ENCODE results near the gene PRR3.

PRR3 gene

DNA sequence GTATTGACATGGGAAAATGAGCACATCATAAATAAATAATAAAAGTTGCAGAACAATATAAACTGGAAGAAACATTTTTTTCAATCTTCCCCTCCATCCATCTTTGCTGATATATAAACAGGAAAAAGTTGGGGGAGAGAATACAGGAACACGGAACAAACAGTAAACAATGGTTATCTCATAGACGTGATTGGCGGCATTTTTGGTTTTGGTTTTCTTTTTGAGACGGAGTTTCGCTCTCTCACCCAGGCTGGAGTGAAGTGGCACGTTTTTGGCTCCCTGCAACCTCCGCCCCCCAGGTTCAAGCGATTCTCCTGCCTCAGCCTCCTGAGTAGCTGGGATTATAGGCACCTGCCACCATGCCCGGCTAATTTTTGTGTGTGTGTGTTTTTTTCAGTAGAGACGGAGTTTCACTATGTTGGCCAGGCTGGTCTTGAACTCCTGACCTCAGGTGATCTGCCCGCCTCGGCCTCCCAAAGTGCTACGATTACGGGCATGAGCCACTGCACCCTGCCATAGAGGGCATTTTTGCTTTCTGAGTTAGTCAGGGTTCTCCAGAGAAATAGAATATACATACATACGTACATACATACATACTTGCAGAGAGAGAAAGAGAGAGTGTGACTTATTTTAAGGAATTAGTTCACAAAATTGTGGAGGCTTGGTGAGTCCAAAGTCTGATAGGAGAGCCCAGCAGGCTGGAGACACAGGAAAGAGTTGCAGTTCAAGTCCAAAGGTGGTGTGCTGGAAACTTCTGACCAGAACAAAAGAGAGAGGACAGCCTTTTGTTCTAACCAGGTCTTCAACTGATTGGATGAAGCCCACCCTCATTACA is 23.4 kb upstream of the PRR3 start:
- DNase-seq (ENCODE audit: low read depth in 3 of 3, low spot score in 1 of 3): no peak

DNA sequence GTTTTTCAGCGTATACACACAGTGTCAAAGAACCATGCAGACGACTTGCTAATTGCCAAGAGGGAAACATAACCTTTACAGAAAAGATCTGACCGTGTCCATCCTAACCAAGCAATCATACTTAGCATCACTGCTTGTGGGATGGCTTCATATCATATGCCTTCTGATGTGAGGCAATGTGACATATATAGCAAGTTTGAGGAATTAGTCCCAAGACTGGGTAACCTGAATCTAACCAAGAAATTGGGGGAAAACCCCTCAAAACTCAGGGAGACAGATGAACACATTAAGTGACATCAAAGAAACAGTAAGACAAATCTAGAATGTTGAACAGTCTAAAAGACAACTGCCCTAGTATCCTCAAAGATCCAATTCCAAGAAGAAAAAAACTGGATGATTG is 19.2 kb upstream of the PRR3 start:
- DNase-seq (ENCODE audit: low read depth in 3 of 3, low spot score in 1 of 3): no peak

DNA sequence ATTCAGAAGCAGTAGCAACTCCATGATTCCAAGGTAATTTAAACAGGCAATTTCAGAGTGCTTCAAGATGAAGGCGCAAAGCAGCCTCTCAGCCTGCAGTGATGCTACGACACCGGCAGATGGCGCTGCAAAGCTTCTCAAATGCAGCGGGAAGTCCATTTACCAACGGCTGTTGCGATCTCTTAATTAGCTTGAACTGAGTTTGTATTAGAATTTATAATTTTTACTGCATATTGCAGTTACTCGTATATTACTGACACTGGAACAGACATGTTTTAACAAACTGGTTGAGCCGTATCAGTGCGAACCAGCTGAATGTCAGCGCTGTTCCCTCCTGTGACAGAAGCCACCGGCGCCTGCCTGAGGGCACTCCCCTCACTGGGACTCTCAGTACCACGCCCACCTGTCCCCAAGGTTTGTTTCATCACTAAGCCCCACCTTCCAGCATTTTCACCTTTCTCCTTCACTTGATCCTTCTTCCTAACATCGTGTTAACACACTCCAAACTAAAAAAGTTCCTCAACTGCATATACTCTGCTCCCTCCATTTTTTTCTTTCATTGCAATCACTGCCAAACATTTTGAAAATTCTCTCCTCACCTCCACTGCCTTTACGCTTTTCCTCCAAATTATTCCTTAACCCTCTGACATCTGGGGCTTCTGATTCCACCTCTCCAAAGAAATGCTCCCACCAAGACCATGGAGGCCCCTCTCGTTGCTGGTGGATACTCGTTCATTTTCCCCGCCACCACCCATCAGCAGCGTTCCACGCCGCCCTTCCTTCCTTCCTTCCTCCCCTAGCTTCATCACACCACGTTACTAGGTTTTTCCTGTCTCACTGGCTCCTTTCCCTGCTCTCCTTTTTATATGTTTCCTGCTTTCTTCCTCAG is 15.3 kb upstream of the PRR3 start:
- DNase-seq (ENCODE audit: low read depth in 3 of 3, low spot score in 1 of 3): peak; percentile 62 to 68 (median 67)

DNA sequence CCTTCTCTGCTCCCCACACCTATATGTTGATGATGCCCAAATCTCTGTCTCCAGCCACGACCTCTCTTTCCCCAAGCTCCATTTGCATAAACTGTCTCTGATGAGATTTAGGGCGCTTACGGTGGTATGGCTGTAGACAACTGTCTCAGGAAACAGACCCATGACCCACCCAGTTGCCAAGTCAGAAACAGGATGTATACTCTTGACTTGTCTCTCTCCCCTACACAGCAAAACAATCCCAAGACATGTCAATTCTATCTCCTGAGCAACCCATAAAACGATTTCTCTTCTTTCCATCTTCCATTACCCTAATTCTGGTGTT is 14.7 kb upstream of the PRR3 start:
- DNase-seq (ENCODE audit: low read depth in 3 of 3, low spot score in 1 of 3): no peak

DNA sequence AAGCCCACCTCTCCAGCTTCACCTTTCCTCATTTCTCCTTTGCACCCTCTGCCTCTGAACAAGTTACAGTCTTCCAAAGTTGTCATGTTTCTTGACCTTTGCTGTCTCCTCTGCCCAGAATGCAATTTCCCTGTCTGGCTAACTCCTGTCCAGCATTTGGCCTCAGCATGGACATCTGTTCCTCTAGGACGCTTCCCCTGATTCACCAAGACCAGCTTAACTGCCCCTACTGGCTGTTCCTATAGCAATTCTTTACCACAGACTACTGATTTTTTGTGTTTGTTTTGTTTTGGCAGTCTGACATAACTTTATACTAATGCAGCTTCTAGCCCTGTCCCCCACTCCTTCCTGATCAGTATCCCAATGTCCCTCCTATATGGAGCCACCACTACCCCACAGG is 14.2 kb upstream of the PRR3 start:
- no peak for DNase-seq (ENCODE audit: low read depth in 3 of 3, low spot score in 1 of 3)

DNA sequence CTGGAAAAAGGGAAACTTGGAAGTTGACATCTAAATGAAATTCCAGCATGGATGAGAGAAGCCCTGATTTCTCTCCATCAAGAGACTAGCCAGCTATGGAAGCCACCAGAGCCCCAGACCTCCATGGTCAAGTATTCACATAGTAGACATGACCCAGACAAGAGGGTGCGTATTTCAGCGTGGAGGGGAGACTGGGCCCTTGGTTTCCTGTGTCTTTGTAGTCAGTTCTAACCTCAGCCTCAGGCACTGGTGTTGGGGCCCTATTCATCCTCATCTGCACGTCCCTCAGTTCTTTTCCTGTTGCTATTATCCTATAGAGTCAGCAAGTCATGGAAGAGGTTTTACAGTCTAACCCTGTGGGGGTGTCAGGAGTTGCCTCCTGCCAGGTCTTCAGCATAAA is 13.3 kb upstream of the PRR3 start:
- no peak for DNase-seq (ENCODE audit: low read depth in 3 of 3, low spot score in 1 of 3)

DNA sequence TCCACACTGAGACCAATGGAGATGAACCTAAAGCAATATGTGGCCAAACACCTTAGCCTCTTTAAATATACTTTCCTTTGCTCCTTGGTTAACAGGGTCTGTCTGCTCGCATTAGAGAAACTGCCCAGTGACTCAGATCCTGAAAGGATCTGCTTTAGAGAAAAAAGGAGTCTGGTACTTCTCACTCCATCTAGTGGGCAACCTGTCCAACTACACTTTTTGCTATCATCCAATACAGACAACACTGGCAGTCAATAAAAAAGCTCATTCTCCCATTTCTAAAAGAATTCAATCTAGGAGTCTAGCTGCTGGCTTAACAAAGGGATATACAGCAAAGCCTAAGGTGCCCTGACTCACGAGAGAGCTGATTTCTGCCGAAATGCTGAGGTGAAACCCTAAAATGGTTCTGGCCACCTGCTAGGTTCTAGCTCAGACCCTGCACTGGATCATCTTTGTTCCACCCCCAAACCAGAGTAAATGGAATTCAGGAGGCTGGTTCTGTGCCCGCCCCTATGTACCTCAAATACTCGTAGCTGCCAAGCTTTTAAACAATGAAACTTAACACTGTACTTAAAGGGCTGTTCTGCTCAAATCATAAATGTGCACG is 12.3 kb upstream of the PRR3 start:
- no peak for DNase-seq (ENCODE audit: low read depth in 3 of 3, low spot score in 1 of 3)

DNA sequence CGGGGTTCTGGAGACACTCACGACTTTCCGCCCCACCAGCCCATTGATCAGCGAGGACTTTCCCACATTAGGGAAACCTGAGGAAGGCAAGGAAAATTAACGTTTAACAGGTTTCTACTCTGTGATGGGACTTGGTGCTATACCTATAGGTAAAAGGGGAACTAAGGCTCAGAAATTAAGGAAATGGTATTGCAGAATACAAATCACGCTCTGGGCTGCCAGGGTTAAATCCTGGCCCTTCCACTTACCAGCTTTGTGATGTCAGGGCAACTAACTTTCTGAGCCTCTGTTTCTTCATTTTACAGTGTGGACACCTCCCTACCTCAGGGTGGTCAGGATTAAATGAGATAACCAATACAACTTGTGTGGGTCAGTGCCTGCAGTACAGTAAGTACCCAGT is 9.6 kb upstream of the PRR3 start:
- DNase-seq (ENCODE audit: low read depth in 3 of 3, low spot score in 1 of 3): no peak

DNA sequence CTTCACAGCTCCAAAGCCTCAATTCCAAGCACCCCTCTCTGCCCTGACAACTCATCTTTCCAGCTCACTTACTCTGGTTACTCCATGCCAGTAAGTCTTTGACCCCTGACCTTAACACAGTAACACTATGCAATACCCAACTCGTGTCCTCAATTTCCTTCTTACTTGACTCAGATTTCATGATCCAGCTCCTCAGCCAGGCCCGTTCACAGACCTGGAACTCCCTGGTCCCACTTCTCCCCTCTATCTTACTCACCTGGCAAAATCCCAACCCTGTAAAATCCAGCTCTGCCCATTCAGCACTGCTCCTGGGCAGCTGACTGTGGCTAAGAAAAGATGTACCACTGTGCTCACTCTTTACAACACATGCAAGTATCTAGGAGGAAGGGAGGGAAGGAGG is 8.7 kb upstream of the PRR3 start:
- no peak for DNase-seq (ENCODE audit: low read depth in 3 of 3, low spot score in 1 of 3)

DNA sequence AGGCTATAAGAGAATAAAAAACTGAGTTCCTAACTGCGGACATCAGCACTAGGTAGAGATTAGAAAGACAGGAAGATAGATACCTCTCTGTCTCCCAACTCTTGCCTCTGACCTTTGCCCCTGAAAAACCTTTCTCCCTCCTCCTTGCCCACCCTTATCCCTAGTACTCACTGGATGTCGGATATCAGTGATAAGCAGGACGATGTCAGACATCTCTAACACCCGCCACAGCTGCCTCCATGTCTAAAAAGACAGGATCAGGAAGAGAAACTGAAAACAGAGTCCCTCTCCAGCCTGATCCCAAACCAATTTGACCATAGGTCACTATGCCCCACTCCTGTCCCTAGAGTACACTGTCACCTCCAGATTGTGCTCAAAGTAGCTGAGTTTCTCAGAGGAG is 2.7 kb upstream of the PRR3 start:
- DNase-seq (ENCODE audit: low read depth in 3 of 3, low spot score in 1 of 3): no peak

DNA sequence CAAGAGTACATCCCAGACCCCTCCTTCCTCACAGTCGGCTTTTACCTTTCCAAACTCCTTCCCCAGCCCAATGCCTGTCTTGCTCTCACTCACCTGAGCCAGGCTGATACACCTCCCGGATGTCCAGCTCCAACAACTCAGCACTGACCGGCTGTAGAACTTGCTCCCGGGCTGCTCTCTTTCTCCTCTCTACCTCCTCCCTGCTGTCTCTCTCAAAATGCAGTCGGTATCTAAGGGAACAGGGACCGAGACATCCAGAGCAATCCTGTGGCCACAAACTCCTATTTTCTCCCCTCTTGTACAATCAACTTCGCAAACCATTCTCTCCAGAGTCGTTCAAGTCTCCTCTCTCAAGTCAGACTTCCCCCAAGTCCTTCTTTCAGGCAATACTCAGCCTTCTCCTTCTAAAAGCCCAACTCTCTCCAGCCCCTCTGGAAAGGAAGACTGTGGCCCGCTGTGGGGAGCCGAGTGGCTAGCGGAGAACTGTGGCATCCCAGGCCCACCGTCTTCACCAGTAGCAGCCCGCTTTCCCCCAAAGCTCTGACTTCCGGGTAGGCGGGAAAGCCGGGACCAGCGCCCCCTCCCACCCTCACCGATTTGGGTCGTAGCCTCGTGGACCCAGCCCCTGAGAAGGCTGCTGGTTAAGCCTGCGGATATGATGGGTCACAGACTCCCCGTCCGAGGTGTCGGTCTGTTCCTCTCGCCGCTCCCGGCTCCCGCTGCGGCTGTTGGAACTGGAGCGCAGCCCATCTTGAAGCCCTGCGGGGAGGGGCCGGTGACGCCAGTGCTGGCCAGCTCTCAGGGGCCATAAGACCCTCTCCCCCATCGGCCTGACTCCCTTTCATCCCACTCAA is 1.9 kb upstream of the PRR3 start:
- no peak for DNase-seq (ENCODE audit: low read depth in 3 of 3, low spot score in 1 of 3)

DNA sequence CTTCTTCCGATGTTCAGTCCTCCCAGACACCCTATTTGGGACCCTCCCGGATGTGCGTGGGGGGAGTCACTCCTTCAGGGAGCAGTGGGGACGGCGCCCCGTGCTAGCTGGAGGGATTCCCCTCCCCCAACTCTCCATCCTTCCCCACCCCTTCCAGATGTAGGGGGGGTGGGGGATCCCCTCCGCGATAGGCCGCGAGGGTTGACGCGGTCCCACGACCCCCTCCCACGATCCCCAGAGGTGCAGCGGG is 1.4 kb upstream of the PRR3 start:
- no peak for DNase-seq (ENCODE audit: low read depth in 3 of 3, low spot score in 1 of 3)

DNA sequence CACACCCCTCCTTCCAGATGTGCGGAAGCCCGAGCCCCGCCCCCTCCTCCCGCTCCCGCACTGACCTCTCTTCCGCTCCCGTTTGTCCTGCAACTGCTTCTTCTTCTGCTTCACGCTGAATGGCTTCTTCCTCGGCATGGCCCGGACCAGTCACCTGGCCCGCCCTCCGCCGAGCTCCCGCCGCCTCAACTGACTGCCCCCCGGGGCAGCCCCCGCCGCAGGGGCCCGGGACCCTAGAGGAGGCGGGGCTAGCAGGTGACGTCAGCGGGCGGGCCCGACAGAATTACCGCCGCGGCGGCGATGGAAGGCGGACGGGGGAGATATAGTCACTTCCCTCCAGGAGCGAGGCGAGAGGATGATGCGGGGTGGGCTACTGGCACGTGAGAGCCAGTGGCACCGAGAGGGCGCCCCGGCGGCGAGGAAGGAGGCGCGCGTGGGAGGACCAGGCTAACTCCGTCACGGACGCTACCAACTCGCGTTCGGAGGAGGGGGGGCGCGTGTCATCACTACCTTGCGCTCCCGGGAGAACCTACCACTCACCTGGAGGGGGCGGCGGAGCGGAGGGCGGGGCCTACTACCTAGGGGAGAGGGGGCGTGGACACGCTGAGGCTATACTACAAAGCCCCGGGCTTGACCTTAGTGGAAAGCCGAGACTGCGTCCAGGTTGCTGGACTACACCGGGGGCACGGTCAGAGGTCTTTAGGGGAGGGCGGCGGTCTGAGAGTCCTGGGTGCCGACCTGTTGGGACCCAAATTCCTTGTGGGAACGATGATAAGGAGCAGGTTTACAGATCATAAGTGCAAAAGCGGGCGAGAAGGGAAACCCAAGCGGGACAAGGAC is 809 bp upstream of the PRR3 start, which contains the start of gene GNL1:
GNL1 (minus strand) TSS at position 424 of the 840 bp plus-strand sequence; CDS start at position 138, 286 bp downstream.
- DNase-seq (ENCODE audit: low read depth in 3 of 3, low spot score in 1 of 3): peak; percentile 97 to 98 (median 98)

DNA sequence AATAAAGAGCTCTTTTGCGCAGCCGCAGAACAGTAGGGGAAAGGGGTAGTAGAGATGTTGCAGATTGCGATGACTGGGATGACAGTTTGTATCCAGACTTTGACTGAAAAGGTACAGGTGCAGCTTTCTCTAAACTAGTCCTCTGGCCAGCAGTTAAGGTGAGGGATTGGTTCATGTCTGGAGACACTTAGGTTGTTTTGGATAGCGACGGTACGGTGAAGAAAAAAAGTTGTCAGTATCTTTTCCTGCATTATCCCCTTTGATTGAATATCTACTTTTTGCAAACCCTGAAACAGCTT is 537 bp downstream of the PRR3 start:
- DNase-seq (ENCODE audit: low read depth in 3 of 3, low spot score in 1 of 3): no peak

DNA sequence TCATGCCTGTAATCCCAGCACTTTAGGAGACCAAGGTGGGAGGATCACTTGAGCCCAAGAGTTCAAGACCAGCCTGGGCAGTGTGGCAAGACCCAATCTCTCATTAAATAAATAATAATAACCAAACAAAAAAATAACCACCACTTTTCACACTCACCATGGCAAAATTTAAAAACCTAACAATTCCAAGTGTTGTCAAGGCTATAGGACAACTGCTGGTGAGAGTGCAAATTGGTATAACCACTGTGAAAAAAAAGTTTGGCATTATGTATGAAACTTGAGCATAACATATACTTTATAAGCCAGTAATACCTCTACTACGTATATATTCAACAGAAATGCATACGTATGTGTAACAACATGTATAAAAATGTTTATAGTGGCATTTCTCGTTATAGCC is 3.8 kb downstream of the PRR3 start:
- DNase-seq (ENCODE audit: low read depth in 3 of 3, low spot score in 1 of 3): no peak

DNA sequence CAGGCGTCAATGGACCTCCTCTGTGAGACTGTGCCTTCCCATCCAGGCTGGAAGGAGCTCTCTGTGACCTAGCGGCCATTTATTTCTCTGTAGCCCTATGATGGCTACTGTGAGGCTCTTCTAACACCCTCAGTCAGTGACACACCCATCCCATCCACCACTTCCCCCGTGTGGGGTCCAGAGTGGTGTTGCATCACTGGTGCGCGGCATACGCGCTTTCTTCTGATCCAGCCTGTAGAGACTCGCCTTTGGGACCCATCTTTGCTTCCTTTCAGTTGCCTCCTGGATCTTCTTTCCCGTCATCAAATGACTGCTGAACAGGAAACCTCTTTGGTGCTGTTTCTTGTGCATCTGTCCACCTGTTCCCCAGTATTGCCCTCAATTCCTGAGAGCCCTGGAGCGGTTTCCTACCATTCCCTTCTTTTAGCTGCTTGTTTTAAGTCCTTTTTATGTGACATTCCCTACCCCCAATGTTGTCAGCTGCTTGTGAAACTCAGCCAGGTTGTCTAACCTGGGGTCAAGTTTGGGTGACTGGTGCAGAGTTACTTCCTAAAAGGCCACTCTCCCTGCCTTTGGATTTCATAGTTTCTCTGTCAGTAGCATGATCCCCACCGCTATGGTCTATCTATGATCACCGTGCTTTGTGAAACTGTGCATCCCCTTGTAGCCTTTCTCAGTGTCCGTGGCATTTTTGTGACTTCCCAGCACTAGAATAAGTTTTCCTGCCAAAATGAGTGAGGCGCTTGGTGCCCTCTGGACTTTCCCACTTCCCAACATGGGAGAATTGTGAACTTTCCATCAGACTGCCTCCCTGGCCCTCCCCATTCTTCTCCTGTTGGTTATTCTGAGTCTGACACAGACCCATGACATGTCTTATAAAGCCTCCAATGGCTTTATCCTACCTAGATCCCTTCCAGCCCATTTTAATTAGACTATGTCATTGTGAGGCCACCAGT is 5.7 kb downstream of the PRR3 start:
- DNase-seq (ENCODE audit: low read depth in 3 of 3, low spot score in 1 of 3): no peak

DNA sequence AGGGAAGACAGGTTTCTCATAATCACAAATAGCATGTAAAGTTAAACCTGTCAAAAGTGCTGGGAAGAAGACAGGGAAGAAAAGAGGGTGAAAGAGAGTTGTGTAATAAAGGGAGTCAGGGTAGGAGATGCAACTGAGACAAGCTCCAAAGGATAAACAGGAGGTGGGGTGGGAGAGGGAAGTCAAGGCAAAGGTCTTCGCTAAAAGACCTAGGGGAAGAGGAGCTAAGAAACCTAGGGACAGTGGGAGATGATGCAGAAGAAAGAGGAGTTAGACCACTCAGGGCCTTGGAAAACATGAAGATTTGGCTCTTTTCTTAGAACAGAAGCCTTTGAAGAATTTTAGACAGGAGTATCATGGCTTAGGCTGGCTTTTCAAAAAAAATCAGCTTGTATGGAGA is 7.0 kb downstream of the PRR3 start:
- no peak for DNase-seq (ENCODE audit: low read depth in 3 of 3, low spot score in 1 of 3)

DNA sequence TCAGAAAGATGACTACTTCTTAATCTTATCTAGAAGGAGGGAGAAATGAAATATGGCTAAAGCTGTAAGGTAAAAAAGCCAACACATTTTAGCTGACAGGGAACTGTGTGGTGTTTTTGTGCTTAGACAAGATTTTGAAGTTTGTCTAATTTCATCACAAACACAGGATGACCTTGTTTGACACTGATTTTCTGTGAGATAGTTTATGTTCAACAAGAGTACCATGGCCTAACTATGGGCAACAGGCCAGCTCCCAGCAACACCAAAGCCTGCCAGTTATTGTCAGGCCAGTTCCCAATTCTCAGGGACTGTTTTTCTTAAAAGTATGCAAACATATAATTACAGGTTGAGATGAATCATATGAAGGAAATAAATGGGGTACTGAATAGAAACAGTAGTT is 8.7 kb downstream of the PRR3 start:
- no peak for DNase-seq (ENCODE audit: low read depth in 3 of 3, low spot score in 1 of 3)

DNA sequence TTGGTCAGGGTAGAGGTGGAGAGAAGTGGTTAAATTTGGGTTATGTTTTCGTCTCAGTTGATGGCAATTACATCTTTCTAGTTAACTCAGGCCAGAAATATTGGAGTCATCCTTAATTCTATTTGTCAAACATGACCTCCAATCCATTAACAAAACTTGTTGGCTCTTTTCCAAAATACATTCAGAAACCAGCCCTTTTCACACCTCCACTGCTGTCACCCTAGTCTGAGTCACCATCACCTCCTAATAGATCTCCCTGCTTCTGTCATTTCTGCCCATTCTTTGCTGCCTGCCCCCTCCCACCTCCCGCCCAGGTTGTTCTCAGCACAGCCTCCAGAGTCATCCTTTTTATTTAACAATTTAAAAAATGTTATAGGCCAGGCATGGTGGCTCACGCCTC is 11.2 kb downstream of the PRR3 start:
- DNase-seq (ENCODE audit: low read depth in 3 of 3, low spot score in 1 of 3): peak in 1 of 3 donors; percentile 13

DNA sequence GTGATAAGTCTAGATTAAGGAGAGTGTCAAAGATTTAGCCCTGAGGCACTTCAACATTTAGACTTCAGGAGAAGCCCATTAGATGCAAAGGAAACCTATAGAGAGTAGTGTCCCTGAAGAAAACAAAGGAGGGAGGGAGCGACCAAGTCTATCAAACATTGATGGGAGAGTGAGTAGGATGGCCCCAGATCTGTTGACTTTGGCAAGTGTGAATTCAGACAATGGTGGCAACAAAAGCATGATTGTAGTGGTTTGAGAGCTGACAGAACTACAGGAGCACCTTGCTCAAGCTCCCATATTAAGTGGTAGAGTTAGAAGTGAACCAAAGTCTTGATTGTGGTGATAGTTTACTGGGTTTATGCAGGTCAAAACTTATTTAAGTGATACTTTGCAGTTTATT is 13.2 kb downstream of the PRR3 start:
- DNase-seq (ENCODE audit: low read depth in 3 of 3, low spot score in 1 of 3): no peak

Measured in stimulated activated CD4-positive, alpha-beta T cell treated with anti-CD3 and anti-CD28 coated beads, TNF-alpha, amount 100 ng/mL, for 1 hour (primary cell).